HG03039 (cell line): ENCODE measurements around the gene ST8SIA1.

Experiments
- ATAC-seq: cut with Tn5 transposase; IDR thresholded peaks from one replicate; pipeline ENCODE4 v1.9.1; 2021; ENCODE audit warnings: mild to moderate bottlenecking, moderate library complexity; ENCODE audit not compliant: unreplicated experiment

Gene ST8SIA1

DNA sequence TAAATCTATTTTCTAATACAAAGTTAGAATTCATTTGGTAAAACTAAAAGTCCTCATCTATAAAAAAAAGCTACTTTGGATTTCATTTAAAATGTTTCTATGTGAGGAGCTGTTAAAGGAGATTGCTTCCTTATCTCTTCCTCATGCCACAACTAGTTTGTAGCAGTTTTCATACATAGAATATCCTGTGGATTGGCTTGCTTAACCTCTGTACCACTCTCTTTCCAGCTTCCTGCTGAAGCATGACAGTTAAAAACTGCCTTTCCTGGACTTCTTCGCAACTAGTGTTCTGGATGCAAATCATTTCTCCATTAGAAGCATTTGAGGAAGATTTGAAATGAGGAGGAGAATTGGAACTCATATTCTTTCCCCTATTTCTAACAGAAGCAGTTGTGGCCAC, 49.6 kb downstream of the ST8SIA1 start:
- ATAC-seq: no peak

DNA sequence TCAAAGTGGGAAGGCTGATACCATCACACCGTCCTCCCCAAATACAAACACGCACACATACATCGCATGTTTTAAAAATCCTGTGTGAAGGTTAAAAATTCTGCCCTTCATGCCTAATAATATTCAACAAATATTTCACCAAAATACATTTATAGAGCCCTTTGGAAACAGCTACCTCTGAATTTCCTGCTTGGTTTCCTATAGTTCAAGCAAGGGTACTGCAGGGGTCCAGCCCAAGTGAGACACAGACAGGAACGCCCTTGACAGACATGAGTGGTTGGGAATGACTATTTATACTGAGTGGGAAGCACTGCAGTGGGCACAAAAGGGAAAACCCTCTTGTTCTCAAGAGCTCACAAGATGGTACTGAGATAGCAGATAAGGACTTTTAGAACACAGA, 51.0 kb downstream of the ST8SIA1 start:
- ATAC-seq: no peak

DNA sequence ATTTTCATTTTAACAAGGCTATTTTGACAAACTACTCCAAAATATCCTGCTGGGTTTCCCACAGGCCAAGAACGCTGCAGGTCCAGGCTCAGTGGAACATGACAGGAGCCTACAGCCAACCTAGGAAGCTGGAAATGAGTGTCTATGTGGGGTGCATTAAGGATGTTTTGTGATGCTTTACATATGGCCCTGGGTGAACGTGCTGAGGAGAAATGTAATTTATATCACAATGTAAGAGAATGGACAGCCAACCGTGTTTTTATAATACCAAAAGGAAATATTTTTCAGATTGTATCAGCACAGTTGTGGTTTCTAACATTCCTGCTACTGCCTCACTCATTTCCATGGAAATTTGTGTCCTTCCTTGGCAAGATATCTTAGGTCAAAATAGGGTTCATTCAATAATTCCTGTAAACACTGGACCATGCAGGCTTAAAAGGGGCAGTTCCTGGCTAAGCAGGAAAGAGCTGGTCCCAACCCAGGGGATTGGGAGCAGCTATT, 51.5 kb downstream of the ST8SIA1 start:
- no peak for ATAC-seq

DNA sequence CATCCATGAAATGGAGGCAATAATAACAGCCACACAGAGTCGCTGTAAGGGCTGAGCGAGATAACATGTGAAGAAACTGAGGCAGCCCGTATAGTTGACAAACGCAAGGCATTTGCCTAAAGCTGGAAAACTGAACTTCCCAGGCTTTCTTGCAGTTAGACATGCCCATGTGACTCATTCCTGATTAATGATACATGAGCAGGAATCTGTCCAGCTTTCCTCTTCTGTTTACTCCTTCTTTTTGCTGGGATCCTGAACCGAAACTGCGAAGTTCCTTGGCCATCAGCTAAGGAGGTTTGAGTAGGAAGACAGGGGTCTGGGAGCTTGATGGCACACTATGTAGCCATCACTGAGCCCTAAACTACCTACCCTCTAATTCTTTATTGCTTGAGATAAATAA, 52.2 kb downstream of the ST8SIA1 start:
- ATAC-seq: no peak

- no peak for ATAC-seq
Observed at GRCh38 chr12:22276867-22277266, 57.6 kb downstream of the ST8SIA1 start.

DNA sequence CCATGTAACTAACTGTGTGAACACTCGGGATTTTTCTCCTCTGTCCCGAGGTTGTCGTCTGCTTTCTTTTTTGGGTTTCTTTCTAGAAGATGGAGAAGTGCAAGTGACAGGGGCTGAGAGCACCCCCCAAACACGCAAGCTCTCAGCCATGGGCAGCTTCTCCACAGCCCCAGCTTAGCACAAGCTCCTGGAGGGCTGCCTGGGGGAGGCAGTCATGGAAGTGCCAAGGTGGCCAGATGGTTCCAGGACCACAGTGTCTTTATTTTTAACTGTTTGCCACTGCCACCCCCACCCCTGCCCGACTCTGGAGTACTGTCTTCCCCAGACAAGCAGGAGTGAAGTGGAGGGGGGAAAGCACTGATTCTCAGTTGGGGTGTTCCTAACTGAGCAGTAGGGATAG, 58.2 kb downstream of the ST8SIA1 start:
- no peak for ATAC-seq

DNA sequence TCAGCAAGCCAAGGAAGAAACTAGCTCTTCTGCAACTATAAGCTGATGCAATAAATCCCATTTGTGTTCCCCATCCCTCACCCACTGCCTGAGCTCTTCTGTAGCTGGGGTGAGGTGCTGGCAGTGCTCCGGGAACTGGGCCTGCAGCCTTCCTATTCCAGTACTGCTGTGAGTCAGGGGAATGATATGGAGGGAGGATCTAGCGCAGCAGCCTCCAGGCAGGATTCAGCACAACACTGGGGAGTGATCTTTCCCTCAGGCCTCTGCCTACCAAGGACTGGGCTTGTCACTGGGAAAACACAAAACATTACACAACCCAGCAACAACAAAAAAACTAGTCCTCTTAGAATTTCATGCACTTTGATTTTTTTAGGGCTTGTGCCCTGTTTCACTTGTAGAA, 58.7 kb downstream of the ST8SIA1 start:
- ATAC-seq: no peak

GRCh38 chr12:22272335-22273151, 62.0 kb downstream of the ST8SIA1 start:
- no peak for ATAC-seq

- ATAC-seq: no peak
Observed at GRCh38 chr12:22271023-22271422, 63.5 kb downstream of the ST8SIA1 start.

GRCh38 chr12:22268973-22269372, 65.5 kb downstream of the ST8SIA1 start:
- ATAC-seq: no peak

DNA sequence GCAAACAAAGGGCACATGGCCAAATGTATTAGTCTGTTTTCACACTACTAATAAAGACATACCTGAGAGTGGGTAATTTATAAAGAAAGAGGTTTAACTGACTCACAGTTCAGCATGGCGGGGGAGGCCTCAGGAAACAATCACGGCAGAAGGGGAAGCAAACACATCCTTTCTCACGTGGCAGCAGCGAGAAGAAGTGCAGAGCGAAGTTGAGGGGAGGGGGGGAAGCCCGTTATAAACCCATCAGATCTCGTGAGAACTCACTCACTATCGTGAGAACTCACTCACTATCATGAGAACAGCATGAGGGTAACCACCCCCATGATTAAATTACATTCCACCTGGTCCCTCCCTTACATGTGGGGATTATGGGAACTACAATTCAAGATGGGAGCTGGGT, 66.1 kb downstream of the ST8SIA1 start:
- no peak for ATAC-seq

DNA sequence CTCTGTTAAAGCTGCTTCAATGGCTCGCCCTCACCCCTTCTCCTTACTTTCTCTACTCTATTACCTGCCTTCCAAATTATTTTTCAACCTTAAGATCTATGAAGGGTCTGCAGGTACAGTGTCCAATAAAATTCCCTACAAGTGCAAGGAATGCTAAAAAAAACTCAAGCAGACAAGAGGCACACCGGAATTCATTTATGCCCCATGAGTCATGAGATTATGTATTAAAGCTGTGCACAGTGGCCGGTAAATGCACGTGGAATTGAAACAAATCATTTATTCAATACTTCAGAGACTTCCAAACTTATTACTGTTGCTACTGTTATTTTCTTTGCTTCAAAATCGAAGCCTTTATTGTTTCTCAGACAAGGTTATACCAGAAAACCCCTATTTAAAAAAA, 68.4 kb downstream of the ST8SIA1 start:
- ATAC-seq: no peak

- ATAC-seq: no peak
Observed at GRCh38 chr12:22264380-22264779, 70.1 kb downstream of the ST8SIA1 start.

GRCh38 chr12:22262309-22262708, 72.2 kb downstream of the ST8SIA1 start:
- ATAC-seq: no peak

GRCh38 chr12:22257100-22257499, 77.4 kb downstream of the ST8SIA1 start:
- no peak for ATAC-seq

DNA sequence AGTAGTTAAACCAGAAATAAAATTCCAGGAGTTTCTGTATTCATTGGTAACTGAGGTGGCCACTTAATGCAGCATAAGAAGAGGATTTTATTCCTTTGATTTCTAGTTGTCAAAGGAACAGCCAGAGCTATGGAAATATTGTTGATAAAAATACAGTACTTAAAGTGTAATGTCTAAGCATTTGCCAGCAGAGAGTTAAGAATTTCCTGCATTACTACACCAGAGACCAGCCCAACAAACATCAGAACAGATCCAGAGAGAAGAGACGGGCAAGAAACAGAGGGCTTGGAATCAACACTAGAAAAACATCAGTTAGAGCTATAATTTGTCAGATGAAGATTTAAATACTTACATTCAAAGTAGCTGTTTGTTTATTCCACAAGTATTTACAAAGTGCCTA, 77.9 kb downstream of the ST8SIA1 start:
- ATAC-seq: no peak

DNA sequence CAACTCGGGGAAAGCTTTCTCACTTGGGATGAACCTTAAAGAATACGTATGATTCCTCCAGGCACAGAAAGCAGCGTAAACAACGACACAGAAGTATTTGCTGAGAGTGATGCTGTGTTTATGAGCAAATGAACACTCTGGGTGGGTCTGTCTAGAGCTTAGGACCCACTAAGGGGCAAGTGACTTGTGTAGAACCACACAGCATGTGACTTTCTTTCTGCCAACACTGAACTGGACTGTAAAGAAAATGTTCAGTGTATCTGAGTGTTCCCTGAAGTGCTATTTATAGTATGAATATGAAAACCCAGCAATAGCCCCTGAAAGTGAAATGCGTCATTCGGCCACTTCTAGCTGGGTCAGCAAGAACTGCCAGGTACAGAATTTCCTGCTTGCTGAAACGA, 78.5 kb downstream of the ST8SIA1 start:
- ATAC-seq: no peak

- ATAC-seq: no peak
Observed at GRCh38 chr12:22255097-22255496, 79.4 kb downstream of the ST8SIA1 start.

GRCh38 chr12:22254478-22254877, 80.0 kb downstream of the ST8SIA1 start:
- ATAC-seq: no peak

DNA sequence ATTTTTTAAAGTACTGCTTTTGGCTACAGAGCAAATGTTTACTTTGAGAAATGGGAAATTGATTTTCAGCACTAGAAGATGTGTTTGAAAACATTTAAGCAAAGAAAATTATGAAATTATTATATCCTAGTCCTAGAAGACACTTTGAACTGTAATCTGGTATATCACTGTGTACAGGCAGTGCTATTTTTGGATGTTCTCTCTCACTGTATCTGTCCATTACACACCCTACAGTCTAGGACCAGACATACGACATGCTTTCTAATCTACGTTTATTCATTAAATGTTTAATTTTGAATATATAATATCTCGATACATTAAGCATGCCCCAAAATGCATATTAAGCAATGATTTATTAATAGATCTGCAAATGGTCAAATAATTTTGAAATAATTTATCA, 82.5 kb downstream of the ST8SIA1 start:
- ATAC-seq: no peak

- ATAC-seq: no peak
Observed at GRCh38 chr12:22250762-22251161, 83.7 kb downstream of the ST8SIA1 start.

DNA sequence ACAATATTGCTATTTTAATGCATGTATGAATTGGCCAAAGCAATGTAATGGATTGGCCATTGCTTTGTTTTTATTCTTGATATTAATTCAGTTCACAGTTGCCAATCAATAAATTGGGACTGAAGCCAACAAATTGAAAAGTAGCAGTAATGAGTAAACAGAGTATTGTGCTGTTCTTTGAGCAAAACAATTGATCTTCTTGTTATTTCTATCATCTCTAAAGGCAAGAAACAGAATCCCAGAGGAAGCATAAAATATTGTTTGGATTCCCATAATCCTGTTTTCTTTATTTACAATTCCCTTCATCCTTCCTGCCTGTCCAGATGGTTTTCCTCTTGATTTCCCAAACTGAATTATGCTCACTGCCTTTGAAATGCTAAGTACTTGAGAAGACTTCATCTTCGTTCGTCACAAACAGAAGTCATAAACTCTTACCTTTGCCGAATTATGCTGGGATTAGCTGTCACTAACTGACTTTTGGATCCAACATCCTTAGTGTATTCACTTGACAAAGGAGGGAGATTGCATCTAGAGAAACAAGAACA, 85.9 kb downstream of the ST8SIA1 start:
- ATAC-seq: no peak

DNA sequence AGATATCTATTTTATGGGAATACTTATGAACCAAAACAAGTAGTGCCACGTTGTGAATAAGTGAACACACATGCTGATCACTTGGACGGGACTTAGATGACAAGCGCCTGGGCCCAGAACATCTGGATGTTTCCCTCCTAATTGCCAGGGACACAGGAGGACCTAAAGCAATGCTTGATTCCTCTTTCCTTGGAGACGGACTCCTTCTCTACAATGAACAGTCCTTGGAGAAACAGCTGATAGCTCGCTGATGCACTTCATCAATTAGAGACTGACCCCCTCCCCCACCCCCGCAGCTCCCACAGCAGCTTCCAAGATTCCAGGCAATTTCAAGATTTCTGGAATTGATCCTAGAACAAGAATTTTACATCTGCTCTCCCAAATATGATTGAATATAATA, 86.4 kb downstream of the ST8SIA1 start:
- no peak for ATAC-seq
